ENCODE data around the gene RANBP17. TPM values are rescaled to one million over a fixed set of nuclear protein-coding genes. Genes with fewer than 3 reads are reported as not detected.
"Not testable (repeated sequence)": the region's sequence is repeated elsewhere in the genome, so short reads cannot be mapped to it uniquely, and the experiment has no call there.

The RANBP17 gene
- total RNA-seq, 1 donor from 2014 or later, result 0.56 TPM

GRCh38 chr5:171162165-171162564, 300.3 kb downstream of the RANBP17 start:
- ATAC-seq, result no peak

GRCh38 chr5:171162596-171162995, 300.8 kb downstream of the RANBP17 start:
- ATAC-seq, result no peak

- no peak for ATAC-seq
Observed at GRCh38 chr5:171166766-171167165, 304.9 kb downstream of the RANBP17 start.

GRCh38 chr5:171168171-171168570, 306.4 kb downstream of the RANBP17 start:
- no peak for ATAC-seq

- ATAC-seq, result not testable (repeated sequence)
Observed at GRCh38 chr5:171174960-171175359, 313.1 kb downstream of the RANBP17 start.

GRCh38 chr5:171175746-171176145, 313.9 kb downstream of the RANBP17 start:
- ATAC-seq, result no peak

GRCh38 chr5:171178190-171178589, 316.4 kb downstream of the RANBP17 start:
- ATAC-seq, result not testable (repeated sequence)

- ATAC-seq, result no peak
Observed at GRCh38 chr5:171188016-171188415, 326.2 kb downstream of the RANBP17 start.

- no peak for ATAC-seq
Observed at GRCh38 chr5:171189442-171189841, 327.6 kb downstream of the RANBP17 start.

GRCh38 chr5:171192111-171192510, 330.3 kb downstream of the RANBP17 start:
- ATAC-seq, result no peak

GRCh38 chr5:171201310-171201709, 339.5 kb downstream of the RANBP17 start:
- ATAC-seq, result no peak

- no peak for ATAC-seq
Observed at GRCh38 chr5:171205375-171205774, 343.6 kb downstream of the RANBP17 start.

GRCh38 chr5:171207256-171207847, 345.5 kb downstream of the RANBP17 start:
- no peak for ATAC-seq

GRCh38 chr5:171221916-171222315, 360.1 kb downstream of the RANBP17 start:
- ATAC-seq, result no peak

- no peak for ATAC-seq
Observed at GRCh38 chr5:171223927-171224326, 362.1 kb downstream of the RANBP17 start.

GRCh38 chr5:171226096-171226754, 364.4 kb downstream of the RANBP17 start:
- no peak for ATAC-seq

- no peak for ATAC-seq
Observed at GRCh38 chr5:171226864-171227263, 365.0 kb downstream of the RANBP17 start.

GRCh38 chr5:171236651-171237050, 374.8 kb downstream of the RANBP17 start:
- no peak for ATAC-seq

GRCh38 chr5:171242521-171242920, 380.7 kb downstream of the RANBP17 start:
- no peak for ATAC-seq

- ATAC-seq, result no peak
Observed at GRCh38 chr5:171246231-171246630, 384.4 kb downstream of the RANBP17 start.

- ATAC-seq, result no peak
Observed at GRCh38 chr5:171249460-171249859, 387.6 kb downstream of the RANBP17 start.

- no peak for ATAC-seq
Observed at GRCh38 chr5:171250738-171251137, 388.9 kb downstream of the RANBP17 start.

GRCh38 chr5:171251519-171251918, 389.7 kb downstream of the RANBP17 start:
- ATAC-seq, result no peak

GRCh38 chr5:171252674-171253073, 390.9 kb downstream of the RANBP17 start:
- ATAC-seq, result no peak

Measured in esophagus mucosa (tissue), 1 donor.